Testis (tissue), 3 donors: ENCODE data around the gene GH2. TPM values are rescaled to one million over a fixed set of nuclear protein-coding genes. Genes with fewer than 3 reads are reported as not detected.
"Not testable (repeated sequence)": the region's sequence is repeated elsewhere in the genome, so short reads cannot be mapped to it uniquely, and the experiment has no call there.

Experiments used
- DNase-seq: peaks from one replicate; pipeline ENCODE4 v3.0.0-alpha.2; 2019
- H3K27ac ChIP-seq, 2 donors: fragments of 200-600 bp; sonication (generic); one replicate each; pipeline ENCODE4 v1.5.1; 2019
- H3K27me3 ChIP-seq: fragments of 200-600 bp; sonication (generic); one replicate; pipeline ENCODE4 v1.5.1; 2019
- H3K36me3 ChIP-seq: fragments of 200-600 bp; sonication (generic); one replicate; pipeline ENCODE4 v1.5.1; 2017; ENCODE audit warnings: low read depth; ENCODE audit errors: missing control alignments
- H3K4me1 ChIP-seq: fragments of 200-600 bp; sonication (generic); one replicate; pipeline ENCODE4 v1.5.1; 2019
- H3K4me3 ChIP-seq, 2 donors: fragments of 200-600 bp; sonication (generic); one replicate each; pipeline ENCODE4 v1.5.1; 2017 to 2019
- H3K9me3 ChIP-seq: fragments of 200-600 bp; sonication (generic); one replicate; pipeline ENCODE4 v1.5.1; 2017
- POLR2A ChIP-seq: fragments of 450-650 bp; IDR thresholded peaks from one replicate; pipeline ENCODE4 v1.6.1; 2017; ENCODE audit warnings: antibody characterized with exemption, mild to moderate bottlenecking, moderate library complexity
- whole genome bisulfite sequencing, 2 donors: methylation state at CpG; one replicate each; pipeline ENCODE4 v1.1.5; 2018; 5-methylcytosine and 5-hydroxymethylcytosine counted together
- intact Hi-C: fragments of 100-400 bp; cut with DNase I; formaldehyde crosslinking; loops from one replicate; pipeline ENCODE4 v1.15.1; 2023; ENCODE audit warnings: low total_unique reads
- polyA plus RNA-seq: library from polyadenylated mRNA; stranded (reverse); fragments of 350-450 nt; fragmentation: Illumina TruSeq; extraction: RNeasy Lipid Tissue Mini Kit (QIAGEN cat#74804); gene quantifications from one replicate; pipeline ENCODE4 v1.2.3, GENCODE V29; 2014; ENCODE audit warnings: low read depth, low replicate concordance; ENCODE audit not compliant: insufficient read depth
- total RNA-seq, 2 donors: library from RNA; depleted of rRNA; stranded (reverse); fragments of >200 nt; gene quantifications; one replicate each; pipeline ENCODE4 v1.2.3, GENCODE V29; 2016
- TF ChIP-seq, protein P1 (sequence below), 3 experiments: fragments of 450-650 bp in 2 of 3; fragments of 200-600 bp in 1 of 3; sonication (generic) in 1 of 3; IDR thresholded peaks; one replicate each; pipeline ENCODE4 v1.5.1; 2016 to 2019; ENCODE audit warnings: antibody characterized with exemption in 3 of 3, mild to moderate bottlenecking in 2 of 3, moderate library complexity in 1 of 3

The GH2 gene
- total and polyA plus RNA-seq, 3 donors from 2014 or later, result 0.62 TPM; not detected in 2

- Histone ChIP-seq H3K9me3 (no peaks in the 10 kb centered on the region), H3K27me3 (no peaks in the 10 kb centered on the region), H3K4me1 (peaks cover 3% of the 10 kb centered on the region), H3K27ac (no peak overlapping the region), H3K36me3 (no peaks in the 10 kb centered on the region), H3K4me3 (no peak overlapping the region)
- intact Hi-C loops, result no loop called here
- 79 to 82% methylated on average over 3 of the region's 3 CpGs for WGBS, 2 donors
- no peak for DNase-seq
- TF ChIP-seq, protein P1, sequence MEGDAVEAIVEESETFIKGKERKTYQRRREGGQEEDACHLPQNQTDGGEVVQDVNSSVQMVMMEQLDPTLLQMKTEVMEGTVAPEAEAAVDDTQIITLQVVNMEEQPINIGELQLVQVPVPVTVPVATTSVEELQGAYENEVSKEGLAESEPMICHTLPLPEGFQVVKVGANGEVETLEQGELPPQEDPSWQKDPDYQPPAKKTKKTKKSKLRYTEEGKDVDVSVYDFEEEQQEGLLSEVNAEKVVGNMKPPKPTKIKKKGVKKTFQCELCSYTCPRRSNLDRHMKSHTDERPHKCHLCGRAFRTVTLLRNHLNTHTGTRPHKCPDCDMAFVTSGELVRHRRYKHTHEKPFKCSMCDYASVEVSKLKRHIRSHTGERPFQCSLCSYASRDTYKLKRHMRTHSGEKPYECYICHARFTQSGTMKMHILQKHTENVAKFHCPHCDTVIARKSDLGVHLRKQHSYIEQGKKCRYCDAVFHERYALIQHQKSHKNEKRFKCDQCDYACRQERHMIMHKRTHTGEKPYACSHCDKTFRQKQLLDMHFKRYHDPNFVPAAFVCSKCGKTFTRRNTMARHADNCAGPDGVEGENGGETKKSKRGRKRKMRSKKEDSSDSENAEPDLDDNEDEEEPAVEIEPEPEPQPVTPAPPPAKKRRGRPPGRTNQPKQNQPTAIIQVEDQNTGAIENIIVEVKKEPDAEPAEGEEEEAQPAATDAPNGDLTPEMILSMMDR (IDR thresholded peaks at IDR 0.05), result no peak
- TF ChIP-seq POLR2A, result no peak
These were observed 34.1 kb downstream of the GH2 start for GRCh38 chr17:63847525-63848249.

- no peaks in the 10 kb centered on the region for H3K9me3 ChIP-seq
- no peaks in the 10 kb centered on the region for H3K36me3 ChIP-seq
- whole genome bisulfite sequencing, 2 donors, result 54 to 55% methylated on average over 1 of the region's 1 CpG
- TF ChIP-seq POLR2A, result no peak
- TF ChIP-seq, protein P1 (IDR thresholded peaks at IDR 0.05), result no peak
- peaks cover 13% of the 10 kb centered on the region for H3K4me1 ChIP-seq
- H3K4me3 ChIP-seq, result no peak overlapping the region
- H3K27me3 ChIP-seq, result no peaks in the 10 kb centered on the region
- intact Hi-C loops, result no loop called here
- no peak overlapping the region for H3K27ac ChIP-seq
- no peak for DNase-seq
These were observed 36.2 kb downstream of the GH2 start for GRCh38 chr17:63845509-63845908.

DNA sequence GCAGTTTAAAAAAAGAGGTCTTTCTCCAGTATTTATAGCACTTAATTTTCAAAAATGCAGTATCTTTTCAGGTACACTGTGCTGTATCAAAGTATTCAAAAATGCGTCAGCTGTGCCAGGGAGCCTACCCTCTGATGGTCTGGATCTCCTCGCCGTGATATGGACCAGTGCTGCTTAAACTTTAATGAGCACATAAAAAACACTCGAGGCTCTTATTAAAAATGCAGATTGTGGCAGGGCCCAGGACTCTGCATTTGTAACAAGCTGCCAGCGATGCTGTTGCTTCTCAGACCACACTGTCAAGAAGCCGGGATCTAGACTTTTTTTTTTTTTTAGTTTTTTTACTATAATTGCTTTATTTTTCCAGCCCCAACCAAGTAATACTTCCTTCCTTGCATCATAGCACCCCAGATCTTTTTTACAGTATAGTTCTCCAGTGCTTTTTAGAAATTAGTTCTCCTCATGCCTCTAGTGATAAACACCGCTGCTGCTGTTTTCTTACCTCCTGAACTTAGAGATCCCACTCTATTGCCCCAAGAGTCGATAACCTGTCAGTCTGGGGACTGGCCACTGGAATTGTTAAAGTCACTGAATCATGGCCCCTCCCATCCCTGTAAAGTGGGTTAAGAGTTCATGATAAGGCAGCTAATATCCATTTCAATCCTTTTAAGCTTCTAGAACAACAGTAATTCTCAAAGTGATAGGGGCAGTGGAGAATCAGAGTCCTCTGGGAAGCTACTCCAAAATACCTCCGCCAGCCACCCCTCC is 37.6 kb downstream of the GH2 start:
- 53 to 57% methylated on average over 9 of the region's 9 CpGs for WGBS, 2 donors

DNA sequence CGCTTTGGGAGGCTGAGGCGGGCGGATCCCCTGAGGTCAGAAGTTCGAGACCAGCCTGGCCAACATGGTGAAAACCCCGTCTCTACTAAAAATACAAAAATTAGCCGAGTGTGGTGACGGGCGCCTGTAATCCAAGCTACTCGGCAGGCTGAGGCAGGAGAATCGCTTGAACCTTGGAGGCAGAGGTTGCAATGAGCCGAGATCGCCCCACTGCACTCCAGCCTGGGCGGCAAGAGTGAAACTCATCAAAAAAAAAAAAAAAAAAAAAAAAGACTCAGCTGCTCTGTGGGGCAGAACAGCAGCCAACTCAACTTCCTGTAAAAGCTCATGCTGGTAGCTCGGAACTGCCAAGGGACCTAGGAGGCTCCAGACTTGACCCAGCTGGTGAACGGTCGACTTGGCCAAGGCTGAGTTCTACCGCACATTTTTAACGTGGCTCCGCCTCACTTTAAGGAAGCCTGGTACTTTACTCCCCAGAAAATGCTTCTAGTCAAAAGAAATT is 38.3 kb downstream of the GH2 start:
- H3K9me3 ChIP-seq, H3K36me3 ChIP-seq, intact Hi-C loops, H3K27me3 ChIP-seq: not testable (repeated sequence)
- 2 to 4% methylated on average over 10 to 19 of the region's 19 CpGs for WGBS, 2 donors
- Histone ChIP-seq H3K4me3 (peak overlapping the region; percentile 88 to 96), H3K4me1 (peaks cover 34% of the 10 kb centered on the region), H3K27ac (peak overlapping the region; percentile 91 to 97)
- peak; percentile 69 for DNase-seq

More for the DNA sequence above, 37.6 kb downstream of the GH2 start:
- DNase-seq, result no peak
- Histone ChIP-seq H3K9me3 (no peaks in the 10 kb centered on the region), H3K4me1 (peaks cover 27% of the 10 kb centered on the region), H3K27me3 (no peaks in the 10 kb centered on the region), H3K27ac (peak overlapping the region; percentile 91 to 97), H3K4me3 (peak overlapping the region in 1 of 2 donors; percentile 96), H3K36me3 (no peaks in the 10 kb centered on the region)
- no peak for TF ChIP-seq POLR2A
- TF ChIP-seq, protein P1 (IDR thresholded peaks at IDR 0.05), result no peak
- intact Hi-C loops, result no loop called here
